Kasumi-1 (cell line): ENCODE data around the gene GALNT11.
"Not testable (repeated sequence)": the region's sequence is repeated elsewhere in the genome, so short reads cannot be mapped to it uniquely, and the experiment has no call there.

Experiments
- DNase-seq, 2 experiments: peaks; one replicate each; lab custom pipeline; 2025; lab: John Stamatoyannopoulos, UW

GALNT11 gene

DNA sequence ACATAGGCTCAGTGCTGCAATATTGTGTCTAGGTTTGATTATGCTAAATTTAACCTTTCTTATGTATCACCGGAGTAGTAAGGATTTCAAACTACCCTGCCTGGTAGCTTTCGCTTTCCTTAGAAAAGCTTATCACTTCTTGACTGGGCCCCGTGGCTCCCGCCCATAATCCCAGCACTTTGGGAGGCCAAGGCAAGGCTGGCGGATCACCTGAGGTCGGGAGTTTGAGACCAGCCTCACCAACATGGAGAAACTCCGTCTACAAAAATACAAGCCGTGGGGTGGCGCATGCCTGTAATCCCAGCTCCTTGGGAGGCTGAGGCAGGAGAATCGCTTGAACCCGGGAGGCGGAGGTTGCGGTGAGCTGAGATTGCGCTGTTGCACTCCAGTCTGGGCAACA is 49.9 kb downstream of the GALNT11 start:
- DNase-seq, result not testable (repeated sequence)

GRCh38 chr7:152076324-152076821 is 50.9 kb downstream of the GALNT11 start:
- DNase-seq, result peak in 1 of 2 experiments; percentile 47

GRCh38 chr7:152076940-152077933 is 51.8 kb downstream of the GALNT11 start:
- DNase-seq, result no peak

DNA sequence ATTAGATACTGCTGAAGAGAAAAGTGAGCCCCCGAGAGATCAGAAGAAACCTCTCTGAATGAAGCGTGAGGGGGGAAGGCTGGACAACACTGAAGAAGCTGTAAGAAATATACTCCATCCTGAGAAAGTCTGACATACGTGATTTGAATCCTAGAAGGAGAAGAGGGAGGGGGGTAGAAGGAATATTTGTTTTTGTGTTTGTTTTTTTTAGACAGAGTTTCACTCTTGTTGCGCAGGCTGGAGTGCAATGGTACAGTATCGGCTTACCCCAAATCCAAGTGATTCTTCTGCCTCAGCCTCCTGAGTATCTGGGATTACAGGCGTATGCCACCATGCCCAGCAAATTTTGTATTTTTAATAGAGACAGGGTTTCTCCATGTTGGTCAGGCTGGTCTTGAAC is 52.6 kb downstream of the GALNT11 start:
- DNase-seq, result no peak

DNA sequence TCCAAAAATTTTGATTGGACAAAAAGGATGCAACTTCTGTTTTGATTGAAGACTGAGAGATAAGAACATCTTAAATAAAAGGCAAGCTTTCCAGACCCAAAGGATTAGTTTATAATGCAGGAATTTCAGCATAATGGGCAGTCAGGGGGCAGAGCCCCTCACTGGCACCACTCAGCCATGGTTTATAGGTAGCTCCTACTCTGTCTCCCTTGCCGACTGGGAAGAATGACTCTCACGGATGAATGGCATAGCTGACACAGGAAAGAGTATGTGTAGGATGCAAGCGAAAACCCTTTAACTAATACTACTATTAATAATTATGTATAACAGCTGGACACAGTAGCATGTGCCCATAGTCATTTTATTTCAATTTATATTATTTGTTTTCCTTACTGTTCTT is 53.3 kb downstream of the GALNT11 start:
- DNase-seq, result no peak

GRCh38 chr7:152081088-152081487 is 55.6 kb downstream of the GALNT11 start:
- no peak for DNase-seq

DNA sequence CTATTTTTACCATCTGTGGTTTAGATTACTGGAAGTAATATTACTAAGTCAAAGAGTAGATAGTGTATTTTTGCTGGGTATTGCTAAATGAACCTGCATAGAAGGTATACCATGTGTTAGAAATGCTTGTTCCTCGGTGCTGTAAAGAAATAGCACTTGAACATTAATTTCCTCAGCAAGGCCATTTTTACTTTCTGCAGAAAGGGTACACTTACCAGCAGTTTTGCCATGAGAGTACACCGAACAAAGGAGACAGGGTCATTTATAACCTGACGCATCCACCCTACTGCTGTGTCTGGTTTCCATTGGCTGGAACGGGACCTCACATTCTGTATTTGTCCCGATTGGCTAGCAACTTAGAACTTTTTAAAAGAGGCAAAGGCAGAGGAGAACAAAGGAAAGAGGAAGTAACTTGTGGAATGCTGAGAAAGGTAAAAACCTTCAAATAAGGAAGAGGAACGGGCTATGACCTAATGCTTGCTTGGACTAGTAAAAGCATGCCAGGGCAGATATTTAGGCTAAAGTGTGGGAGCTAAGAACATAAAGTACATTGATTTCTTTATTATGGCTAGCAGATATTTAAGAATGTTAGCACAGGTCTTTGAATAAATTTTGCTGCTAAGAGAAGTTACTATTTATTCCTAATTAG is 56.7 kb downstream of the GALNT11 start:
- peak; percentile 37 to 51 for DNase-seq

DNA sequence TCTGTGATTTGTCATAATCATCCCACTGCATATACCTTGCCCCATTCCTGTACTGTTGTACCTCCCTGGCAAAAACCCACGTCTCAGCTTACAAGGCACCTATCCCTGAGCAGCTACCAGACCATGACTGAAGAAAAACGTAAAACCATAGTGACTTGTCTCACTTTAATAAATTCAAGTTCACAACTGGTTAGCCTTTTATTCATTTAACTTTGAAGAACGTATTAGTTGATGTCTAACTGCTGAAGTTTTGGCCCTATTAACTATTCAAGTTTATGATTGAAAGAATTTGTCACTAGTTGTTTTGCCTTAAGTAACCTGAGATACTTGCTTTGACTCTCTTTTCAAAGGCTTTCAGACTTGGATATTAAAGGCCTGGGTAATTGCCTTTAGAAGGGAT is 59.7 kb downstream of the GALNT11 start:
- no peak for DNase-seq

DNA sequence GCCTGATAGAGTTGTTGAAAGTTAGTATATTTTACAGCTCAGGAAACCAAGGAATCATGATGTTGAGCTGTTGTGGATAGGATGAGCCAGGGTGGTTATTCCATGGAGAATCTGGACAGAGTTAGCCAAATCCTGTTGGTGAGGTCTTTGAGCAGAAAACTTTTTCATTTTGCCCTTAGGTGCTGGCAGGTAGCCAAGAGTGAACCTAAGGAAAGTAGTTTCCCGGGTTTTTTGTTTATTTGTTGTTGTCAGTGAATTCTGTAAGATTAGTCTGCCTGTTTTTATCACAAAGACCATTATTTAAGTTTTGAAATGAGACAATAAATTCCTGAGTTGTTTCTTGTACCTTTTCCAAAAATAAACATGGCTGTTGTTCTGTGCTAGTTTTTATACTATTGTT is 61.0 kb downstream of the GALNT11 start:
- DNase-seq, result no peak

DNA sequence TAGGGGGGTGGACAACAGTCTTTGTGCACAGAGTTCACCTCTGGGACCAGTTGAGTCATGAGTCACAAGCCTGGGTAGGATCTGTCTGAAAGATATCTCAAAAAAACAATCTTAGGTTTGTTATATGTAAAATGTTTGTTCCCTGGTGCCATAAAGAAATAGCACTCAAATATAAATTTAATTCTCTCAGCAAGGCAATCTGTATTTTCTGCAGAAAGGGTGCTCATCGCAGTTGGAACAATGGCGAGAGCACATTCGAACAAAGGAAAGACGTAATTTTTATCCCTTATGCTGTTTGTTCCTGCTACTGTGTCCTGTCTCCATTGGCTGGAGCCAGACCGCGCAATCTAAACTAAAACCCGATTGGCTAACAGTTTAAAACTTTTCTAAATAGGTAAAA is 63.7 kb downstream of the GALNT11 start:
- DNase-seq, result no peak

- DNase-seq, result peak in 1 of 2 experiments; percentile 21
Observed at GRCh38 chr7:152090747-152091146, 65.3 kb downstream of the GALNT11 start.

GRCh38 chr7:152093717-152094116 is 68.2 kb downstream of the GALNT11 start:
- DNase-seq, result no peak

DNA sequence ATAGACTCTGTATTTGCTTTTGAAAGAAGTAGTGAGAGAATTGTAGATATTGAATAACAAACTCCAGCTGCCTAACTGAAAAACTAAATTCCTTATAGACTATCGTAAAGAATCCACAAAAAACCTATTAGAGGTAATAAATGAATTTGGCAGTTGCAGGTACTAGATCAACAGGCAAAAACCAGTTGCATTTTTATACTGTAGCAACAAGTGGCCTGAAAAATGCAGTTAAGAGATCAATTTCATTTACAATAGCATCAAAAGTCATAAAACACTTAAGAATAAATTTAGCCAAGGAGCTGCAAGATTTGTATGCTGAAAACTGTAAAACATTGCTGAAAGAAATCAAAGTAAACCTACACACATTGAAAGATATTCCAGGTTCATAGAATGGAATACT is 70.3 kb downstream of the GALNT11 start:
- DNase-seq, result no peak

- no peak for DNase-seq
Observed at GRCh38 chr7:152097330-152097729, 71.9 kb downstream of the GALNT11 start.

DNA sequence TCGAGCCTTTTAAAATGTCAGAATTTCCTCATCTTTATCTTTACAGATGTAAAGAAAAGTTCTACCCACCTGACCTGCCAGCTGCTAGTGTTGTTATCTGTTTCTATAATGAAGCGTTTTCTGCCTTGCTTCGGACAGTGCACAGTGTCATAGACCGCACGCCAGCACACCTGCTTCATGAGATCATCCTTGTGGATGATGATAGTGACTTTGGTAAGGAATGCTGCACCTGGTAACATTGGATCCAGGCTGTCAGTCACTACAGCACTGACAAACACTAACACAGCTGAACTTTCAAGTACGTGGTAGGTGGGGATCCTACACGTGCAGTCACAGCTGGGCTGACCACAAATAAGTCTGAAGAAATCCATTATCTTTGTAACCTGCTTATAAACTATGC is 77.6 kb downstream of the GALNT11 start:
- no peak for DNase-seq

DNA sequence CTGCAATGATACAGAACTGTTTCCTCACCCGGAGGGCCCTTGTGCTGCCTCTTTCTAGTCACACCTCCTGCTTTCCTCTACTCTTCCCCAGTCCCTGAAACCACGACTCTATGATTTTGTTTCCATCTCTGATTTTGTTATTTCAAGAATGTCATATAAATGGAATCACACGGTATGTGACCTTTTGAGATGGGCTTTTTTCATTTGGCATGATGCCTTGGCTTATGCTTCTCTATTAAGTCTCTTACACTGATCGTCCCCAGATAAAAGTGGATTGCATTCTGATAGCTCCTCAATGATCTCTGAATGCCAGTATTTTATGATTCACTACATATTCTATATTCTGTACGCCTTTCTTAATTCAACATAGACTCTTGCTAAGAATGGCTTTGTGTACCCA is 78.2 kb downstream of the GALNT11 start:
- DNase-seq, result no peak

GRCh38 chr7:152105205-152105604 is 79.7 kb downstream of the GALNT11 start:
- no peak for DNase-seq

DNA sequence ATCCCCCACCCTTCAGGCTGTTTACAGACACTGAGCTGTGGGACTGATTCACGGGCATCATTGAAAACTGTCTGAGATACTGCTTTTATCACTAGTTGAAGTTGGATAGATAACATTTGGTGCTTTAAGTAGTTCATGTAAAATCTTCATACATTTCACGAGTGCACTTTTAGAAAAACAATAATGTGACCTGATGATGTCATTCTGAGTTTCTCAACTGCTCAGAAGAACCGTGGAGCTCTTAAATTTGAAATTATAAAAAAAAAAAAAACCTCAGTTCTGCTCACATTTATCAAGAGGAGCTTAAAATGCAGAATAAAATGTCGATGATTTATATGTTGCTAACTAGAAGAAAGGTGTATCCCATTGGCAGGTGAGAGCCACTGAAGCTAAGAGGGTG is 81.5 kb downstream of the GALNT11 start:
- no peak for DNase-seq

GRCh38 chr7:152107945-152108344 is 82.5 kb downstream of the GALNT11 start:
- DNase-seq, result no peak

DNA sequence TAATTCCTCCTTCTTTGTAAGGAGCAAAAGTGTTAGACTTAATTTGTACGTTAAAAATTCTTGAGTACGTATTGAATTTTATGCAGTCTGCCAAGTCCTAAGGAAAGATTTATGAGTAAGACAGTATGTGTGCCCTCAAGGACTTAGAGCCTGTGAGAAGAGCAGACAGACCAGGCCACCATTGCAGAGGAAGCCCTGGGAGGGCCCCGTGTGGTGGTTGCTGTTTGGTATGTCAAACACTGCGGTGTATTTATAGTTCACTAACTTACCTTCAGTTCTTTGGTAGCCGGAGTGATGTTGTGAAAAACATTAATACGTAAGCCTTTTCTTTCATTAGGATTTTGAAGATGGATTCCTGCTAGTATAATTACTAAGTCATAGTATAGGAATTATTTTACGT is 82.9 kb downstream of the GALNT11 start:
- no peak for DNase-seq

DNA sequence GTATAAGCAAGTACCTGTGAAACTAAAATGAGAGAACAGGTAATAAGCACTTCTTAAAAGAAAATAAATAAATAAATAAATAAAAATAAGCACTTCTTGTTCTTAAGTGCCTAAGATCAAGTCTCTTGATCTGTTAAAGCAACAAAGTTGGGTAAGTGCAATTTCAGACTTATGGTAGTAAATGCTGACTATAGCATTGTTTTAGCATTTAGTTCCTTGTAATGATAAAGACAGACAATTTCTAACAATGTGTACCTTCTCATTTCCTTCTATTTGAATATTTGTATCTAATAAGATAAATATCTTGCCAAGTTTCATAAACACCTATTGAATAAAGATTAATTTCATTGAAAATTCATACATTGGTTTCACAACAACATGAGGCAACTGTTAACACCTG is 87.4 kb downstream of the GALNT11 start:
- no peak for DNase-seq

DNA sequence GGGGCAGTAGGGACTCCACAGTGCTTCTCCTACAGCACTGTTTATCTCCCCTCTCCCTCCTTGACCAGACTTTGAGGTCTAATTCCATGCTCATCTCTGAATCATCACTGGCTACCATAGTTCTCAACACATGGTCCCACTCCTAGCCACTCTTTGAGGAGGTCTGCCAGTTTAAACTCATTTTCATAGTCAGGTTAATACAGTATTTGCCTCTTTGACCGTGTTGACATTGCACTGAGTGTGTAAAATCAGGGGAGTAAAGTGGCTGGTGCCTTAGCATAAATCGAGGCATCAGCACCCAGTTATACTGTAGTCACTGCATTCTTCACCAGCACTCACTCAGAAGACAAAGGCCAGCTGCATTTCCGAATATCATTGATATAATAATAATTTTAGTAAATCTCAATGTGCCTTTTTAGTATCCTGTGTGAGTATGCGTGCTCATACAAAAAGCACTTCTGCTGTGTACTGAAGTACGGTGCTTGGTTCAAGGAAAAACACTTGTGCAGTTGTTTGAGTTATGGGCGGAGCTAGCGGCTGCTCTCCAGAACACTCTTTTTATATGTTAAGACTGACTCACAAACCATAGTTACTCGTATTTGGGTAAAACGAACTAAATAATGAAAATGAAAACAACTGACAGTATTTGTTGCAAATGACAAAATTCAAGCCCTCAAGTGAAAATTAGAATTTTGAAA is 89.7 kb downstream of the GALNT11 start:
- DNase-seq, result no peak
